NCI-H748 treated with DMSO at 0.1 percent for 48 hours (cell line): ENCODE results near the gene DMRTC2.
"Not testable (repeated sequence)": the region's sequence is repeated elsewhere in the genome, so short reads cannot be mapped to it uniquely, and the experiment has no call there.

ENCODE experiments used
- DNase-seq: peaks from one replicate; lab custom pipeline; 2025; lab: John Stamatoyannopoulos, UW

DMRTC2 gene

DNA sequence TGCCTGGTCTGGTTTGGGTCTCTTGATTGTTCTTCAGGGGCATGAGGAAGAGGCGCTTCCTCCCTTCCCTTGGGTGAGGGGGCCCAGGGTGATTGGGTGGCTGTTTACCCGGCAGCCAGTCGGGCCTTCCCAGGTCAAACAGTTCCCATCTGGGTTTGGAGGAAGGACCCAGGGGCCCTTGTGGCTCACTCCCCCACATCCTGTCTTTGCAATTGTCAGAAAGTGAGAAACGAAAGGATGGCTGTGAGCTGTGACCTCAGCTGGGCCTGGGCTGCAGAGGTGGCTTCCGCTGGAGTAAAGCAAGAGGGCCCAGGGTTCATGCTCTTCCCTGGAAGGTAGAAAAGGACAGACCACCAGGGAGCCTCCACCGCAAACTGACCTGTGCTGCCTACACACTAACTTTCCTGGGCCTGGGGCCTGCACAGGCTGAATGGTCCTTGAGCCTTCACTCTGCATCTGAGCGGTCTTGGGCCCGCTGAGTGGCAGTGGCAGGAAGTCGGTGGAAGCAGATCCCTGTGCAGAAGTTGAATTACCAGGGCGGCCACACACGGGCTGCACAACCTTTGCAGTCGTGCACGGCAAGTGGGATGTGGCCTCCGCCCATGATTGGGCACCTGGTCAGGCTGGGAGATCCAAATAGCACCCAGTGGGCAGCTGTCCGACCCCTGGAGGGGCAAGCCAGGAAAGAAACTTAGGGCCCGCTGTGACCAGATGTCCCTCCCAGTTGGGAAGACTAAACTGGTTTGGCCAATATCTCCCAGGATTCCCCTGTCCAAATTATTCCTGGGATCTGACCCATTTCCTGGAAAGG lies 26.9 kb downstream of the DMRTC2 start:
- no peak for DNase-seq

DNA sequence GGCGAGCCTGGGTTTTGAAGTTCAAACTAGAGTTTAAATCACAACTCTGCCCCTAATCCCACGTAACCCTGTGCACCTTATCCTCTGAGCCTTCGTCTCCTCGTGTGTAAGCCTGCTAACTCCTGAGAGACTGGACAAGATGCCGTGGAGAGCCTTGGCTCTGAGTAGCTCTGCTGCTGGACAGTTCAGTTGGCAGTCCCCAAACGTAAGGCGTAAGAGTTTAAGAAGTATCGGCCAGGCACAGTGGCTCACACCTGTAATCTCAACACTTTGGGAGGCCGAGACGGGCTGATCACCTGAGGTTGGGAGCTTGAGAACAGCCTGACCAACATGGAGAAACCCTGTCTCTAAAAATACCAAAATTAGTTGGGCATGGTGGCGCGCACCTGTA lies 27.5 kb downstream of the DMRTC2 start:
- no peak for DNase-seq

DNA sequence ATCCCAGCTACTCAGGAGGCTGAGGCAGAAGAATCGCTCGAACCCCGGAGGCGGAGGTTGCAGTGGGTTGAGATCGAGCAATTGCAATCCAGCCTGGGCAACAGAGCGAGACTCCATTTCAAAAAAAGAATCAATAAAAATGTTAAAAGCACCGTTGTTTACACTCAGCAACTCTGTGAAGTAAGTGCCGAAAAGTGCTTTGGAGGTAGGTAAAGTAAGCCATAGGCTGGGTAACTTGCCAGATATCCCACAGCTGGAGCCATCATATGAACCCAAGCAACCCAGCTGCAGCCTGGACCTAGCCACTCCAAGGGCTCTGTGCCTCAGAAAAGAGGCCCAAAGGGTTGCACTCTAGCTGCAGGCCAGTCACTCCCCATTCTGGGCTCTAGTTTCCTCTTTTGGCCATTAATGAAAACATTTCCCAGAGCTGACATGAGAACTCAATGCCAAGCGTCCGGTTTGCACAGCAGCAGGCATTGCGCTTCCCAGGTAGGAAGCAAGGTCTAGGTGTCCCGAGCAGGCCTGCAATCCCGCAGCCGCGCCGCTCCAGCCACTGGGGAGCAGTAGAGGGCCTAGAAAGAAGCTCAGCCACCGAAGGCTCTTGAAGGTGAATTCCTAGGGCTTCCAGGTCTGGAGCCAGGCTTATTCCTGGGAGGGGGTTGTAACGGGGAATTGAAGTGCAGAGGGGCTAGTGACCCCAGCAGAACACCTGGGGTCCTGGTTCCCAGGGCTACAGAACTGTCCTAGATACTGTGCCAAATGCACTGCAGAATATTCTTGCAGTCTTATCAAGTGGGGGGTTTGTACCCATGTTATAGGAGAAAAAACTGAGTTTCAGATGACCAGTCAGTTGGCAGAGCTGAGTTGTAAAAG lies 28.2 kb downstream of the DMRTC2 start:
- DNase-seq, result peak; percentile 71

DNA sequence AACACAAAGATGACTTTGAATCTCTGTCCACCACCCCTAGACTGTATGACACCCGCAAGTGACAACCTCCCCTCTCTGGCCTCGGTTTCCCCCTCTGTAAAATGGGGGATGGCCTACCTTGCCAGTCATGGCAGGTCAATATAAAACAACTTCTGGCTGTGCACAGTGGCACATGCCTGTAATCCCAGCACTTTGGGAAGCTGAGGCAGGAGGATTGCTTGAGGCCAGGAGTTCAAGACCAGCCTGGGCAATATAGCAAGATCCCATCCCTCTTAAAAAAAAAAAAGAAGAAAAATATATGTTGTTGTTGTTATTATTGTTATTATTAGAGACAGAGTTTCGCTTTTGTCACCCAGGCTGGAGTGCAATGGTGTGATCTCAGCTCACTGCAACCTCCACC lies 31.1 kb downstream of the DMRTC2 start:
- DNase-seq, result not testable (repeated sequence)

DNA sequence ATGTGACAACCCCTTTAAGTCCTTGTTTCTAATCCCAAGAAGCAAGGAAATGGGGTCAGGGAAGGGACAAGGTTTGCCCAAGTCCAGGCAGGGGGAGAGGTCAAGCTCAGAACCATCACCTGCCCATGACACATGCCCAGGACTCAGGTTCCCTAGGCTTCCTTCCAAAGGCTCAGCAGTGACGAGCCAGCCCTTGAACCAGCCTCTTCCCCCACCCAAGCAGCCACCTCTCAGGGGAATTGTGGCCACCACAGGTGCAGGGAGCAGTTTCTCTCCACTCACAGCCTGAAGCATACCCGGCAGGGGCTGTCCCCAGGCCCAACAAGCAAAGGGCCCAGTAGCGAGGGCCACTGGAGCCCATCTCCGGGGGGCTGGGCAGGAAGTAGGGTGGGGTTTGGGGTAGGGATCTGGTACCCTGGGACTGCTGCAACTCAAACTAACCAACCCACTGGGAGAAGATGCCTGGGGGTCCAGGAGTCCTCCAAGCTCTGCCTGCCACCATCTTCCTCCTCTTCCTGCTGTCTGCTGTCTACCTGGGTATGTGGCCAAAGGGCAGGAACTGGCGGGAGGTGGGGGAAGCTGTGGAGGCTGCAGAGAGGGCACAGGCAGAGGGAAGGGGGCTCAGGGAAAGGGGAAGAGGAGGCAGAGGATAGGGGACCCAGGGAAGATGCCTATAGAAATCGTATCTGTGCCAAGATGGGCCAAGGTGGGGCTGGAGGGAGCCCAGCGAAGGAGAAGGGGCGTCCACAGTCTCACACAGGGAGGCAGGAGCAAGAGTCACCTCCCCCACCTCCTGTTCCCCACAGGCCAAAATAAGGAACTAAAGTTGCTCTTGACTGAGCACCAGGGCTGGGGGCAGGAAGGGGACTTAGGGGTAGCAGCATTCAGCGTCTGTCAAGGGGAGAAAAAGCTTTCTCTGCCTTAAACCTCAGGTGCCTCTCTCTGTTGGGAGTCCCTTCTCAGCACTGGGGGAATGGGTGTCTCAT lies 32.3 kb downstream of the DMRTC2 start, which contains the start of gene CD79A:
TSS of gene CD79A (plus strand) at position 433 of the 986 bp plus-strand sequence. CDS start at position 459, 26 bp downstream.
- no peak for DNase-seq

DNA sequence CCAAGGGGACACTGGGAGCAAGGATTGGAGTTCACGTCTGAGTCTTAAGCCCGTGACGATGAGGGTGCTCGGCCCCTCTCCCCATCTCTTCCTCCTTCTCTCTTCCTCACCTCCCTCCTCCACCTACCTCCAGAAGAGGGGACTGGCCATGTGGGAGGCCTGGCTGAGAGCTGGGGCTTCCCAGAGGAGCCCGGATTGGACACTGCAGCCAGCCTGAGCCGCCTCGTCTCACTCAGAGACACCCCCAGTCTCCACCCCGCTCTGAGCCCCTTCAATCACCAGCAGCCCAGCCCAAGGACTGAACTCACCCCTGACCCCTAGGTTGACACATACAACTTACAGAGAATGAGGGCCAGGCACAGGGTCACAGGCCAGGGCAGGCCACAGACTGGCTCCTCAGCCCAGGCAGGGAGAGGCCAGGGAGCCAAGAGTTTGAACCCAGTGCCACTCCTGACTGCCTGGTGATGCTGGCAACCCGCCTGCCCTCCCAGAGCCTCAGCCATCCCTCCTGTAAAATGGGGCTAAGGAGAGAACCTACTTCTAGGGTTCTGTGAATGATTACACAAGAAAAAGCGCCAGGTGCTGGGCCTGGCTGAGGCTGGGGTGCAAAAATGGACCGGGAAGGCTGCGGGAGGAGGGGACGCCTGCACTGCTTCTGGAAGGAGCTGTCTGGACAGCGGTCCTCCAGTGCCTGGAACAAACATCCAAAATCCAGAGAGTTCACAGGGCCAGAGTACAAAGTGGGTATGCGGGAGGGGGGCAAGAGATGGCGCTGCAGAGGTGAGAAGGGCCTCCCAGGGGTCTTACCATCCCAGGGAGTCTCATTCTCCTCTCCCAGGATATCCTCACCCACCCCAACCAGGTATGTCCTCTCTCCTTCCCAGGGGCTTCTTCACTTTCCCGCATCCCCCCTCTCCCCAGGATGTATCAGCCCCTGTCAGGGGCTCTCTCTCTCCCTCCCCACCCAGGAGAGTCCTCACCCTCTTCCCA lies 33.4 kb downstream of the DMRTC2 start:
- no peak for DNase-seq

DNA sequence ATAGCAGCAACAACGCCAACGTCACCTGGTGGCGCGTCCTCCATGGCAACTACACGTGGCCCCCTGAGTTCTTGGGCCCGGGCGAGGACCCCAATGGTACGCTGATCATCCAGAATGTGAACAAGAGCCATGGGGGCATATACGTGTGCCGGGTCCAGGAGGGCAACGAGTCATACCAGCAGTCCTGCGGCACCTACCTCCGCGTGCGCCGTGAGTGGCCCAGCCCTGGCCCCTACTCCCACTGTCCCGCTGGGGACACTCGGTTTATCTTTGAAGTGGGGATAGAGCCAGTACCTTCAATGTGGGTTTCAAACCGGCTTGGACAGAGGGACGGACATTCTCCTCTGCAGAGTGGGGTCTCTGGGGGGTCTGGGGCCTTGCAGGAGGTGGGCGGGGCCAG lies 34.2 kb downstream of the DMRTC2 start:
- no peak for DNase-seq

DNA sequence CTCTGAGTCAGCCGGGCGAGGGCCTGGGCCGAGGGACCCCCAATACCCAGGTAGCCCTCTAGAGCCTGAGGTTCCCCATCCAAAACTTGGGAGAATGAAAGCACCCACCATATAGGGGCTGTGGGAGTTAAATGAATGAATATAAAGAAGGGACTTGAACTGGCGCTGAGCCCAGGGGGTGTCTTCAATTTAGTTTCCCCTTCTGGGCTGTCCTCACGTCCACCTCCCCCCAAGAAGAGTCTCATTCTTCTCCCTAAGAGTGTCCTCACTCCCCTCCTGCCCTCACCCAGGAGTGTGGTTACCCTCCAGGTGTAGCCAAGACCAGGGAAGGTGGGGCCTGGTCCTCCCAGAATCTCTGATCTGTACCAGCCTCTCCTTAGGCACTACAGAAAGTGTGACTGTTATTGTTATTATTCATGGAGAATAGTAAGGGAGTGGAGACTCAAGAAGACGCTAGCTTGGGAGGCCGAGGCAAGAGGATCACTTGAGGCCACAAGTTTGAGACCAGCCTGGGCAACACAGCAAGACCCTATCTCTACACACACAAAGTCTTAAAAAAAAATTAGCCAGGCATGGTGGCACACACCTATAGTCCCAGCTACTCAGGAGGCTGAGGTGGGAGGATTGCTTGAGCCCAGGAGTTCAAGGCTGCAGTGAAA lies 35.0 kb downstream of the DMRTC2 start:
- DNase-seq, result no peak

DNA sequence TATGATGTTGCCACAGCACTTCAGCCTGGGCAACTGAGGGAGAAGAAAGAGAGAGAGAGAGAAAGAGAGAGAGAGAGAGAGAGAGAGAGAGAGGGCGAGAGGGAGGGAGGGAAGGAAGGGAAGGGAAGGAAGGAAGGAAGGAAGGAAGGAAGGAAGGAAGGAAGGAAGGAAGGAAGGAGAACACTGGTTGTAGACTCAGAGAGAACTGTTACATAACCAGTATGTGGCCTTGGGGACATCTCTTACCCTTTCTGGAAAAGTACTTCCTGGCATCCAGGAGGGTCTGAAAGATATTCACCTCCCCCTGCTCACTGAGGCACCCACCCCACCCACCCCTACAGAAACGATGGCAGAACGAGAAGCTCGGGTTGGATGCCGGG lies 35.5 kb downstream of the DMRTC2 start:
- no peak for DNase-seq

DNA sequence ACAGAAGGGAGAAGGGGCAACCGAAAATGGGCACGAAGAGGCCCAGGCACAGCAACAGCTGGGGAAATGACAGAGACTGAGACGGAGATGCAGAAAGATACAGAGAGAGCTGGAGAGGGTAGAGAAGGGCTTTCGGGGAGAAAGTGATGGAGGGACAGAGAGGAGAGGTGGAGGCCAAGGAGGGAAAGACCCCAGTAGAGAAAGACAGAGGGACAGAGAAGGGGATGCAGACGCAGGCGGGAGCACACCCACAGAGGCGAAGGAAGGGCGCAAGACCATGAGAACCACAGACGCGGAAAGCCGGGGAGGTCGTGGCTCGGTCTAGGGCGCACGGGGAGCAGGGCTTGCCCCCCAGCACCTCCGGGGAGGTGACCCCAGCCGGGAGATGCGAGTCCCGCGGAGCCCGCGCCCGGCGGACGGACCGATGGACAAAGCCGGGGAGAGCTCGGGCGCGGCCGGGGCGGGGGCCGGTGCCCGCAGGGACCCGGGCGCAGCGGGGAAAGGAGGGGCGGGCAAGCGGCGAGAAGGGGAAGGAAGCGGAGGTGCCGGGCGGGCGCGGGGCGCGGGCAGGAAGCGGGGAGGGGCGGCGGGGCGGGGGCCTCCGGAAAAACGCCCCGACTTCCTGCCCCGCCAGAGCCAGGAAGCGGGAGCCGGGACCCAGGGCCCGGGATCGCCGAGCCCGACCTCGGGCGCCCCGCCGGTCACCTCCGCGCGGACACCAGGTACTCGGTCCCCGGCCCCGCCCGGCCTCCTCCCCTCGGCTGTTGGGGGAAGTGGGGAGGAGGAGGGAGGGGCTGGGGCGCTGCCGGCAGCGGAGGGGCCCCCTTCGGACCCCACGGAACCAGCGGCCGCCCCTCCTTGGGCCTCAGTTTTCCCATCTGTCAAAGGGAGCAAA lies 38.0 kb downstream of the DMRTC2 start, which contains the start of gene ARHGEF1:
TSS of gene ARHGEF1 (plus strand) at position 617 of the 895 bp plus-strand sequence. CDS start 4,899 bp downstream, outside the sequence.
- peak; percentile 34 for DNase-seq

DNA sequence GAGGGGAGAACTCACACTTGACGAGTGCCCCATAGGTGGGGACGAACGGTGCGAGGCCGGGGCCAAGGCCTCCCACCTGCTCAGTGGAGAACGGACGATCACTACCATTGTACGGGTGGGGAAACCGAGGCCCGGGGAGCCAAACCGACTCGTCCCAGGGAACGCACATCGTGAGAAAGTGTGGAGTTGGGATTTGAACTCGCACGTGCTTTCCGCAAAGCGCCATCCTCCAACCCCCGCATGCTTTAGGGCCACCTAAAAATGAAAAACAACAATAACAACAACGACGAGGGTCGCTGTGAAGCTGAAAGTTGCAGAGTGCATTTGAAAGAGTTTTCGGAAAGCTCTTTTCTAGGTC lies 38.6 kb downstream of the DMRTC2 start:
- DNase-seq, result no peak

DNA sequence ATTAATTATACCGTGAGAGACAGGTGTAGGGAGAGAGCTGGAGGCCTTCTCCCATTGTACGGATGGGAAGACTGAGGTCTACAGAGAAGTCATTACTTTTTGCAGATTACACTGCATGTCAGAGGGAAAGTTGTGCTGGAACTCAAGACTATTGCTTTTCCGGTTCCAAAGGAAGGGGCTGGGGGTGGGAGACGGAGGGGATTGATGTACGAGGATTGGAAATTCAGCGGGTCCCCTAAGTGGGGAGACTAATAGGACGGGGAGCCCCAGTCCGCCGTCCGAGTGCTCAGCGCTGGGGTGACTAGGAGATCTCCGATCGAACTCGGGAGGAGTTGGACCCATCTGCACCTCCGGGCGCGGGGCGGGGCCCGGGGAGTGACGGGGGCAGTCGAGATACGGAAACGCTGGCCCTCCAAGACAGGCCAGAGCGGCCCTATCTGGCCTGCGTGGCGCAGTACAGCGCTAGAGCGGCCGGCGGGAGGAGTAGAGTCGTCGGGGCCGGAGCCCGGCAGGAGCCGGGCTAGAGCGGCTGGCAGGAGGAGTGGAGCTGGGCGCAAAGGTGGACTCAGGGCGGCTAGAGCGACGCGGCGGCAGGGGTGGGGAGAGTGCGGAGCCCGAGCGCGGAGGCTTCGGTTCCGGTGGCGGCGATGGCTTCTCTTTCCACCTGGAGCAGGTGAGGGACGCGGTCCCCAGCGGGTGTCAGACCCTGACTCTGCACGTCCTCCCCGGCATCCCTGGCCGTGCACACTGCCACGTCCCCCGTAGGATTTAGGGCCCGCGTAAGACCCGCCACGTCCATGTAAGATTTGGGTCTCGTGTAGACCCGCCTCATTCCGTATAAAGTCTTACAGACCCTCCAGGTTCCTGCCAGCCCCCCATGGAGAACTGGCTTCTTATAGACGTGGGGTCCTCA lies 39.2 kb downstream of the DMRTC2 start:
- peak; percentile 97 for DNase-seq

DNA sequence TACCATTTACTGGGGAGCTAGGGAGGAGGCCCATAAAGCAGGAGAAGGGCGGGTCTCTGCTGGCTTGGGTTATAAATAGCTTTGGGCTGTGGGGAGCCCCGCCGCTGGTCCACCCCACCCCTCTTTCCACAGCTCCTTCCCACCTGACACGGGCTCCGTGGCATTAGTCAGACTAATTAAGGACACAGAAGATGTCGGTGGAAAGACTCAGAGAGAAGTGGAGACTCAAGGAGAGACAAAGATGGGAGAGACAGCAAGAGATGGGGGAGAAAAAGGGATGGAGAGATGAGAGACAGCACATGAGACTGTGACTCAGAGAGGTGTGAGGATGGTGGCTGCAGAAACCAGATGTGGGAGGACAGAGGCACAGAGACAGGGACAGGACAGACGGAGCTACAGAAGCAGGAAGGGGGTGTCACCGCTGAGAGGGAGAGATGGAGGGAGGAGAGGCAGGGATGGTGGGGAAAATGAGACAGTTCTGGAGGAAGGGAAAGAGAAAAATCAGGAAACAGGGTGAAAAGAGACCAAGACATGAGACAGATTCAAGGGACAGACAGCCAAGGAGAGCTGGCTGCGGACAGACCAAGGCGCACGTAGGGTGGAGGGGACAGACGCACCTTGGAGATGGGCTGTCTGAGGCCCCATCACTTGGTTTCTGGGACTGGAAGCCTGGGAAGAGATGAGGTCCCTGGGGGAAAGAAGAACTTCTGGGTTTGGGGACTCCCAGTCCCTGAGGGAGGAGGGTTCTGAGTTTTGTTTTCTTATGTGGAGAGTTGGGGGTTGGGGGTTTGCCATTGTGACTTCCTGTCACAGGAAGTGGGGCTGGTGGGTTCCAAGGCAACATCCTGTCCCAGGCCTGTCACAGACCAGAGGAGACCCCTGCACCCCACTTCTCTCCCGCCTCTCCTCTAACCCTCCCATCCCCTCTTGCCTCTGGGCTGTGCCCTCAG lies 42.2 kb downstream of the DMRTC2 start:
- DNase-seq, result no peak

DNA sequence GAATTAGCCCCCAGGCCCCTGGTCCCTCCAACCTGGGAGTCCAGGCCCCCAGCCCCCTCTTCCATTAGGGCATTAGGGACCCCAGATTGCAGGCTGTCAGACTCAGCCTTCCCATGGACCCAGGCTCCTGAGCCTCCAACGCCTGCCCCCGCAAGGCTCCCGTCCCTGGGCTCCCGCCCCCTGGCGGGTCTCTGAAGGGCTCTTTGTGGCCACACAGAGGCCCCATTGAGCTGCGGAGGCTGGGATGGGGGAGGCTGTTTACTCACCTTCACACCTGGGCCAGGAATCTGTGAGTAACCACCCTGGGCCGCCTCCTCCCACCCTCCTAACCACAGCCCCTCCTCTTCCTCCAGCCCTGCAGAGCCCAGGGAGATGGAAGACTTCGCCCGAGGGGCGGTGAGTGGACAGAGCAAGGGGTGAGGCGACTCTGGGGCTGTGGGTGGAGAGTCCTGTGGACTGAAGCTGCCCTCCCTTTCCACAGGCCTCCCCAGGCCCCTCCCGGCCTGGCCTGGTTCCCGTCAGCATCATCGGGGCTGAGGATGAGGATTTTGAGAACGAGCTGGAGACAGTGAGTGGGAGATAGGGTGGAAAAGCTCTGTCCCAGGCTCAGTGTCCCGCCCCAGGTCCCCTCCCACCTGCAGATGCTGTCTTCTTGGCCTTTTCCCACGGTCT lies 43.0 kb downstream of the DMRTC2 start:
- no peak for DNase-seq

DNA sequence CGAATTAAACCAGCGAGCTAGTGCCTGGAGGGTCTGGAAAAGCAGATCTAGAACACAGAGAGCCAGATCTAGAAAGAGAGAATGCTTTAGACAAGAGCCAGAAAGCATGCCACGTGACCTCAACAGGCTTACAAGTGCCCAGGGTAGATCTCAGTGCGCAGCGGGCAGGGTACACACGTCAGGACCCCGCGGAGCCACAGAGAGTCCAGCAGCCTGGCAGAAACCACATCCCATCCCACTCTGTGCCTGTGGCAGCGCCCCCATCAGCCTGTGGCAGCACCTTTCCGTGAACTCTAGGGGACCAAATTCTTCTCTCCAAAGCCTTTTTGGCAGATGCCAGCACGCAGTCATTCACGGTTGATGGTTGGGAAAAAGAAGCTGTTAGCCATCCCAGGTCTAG lies 44.1 kb downstream of the DMRTC2 start:
- no peak for DNase-seq

DNA sequence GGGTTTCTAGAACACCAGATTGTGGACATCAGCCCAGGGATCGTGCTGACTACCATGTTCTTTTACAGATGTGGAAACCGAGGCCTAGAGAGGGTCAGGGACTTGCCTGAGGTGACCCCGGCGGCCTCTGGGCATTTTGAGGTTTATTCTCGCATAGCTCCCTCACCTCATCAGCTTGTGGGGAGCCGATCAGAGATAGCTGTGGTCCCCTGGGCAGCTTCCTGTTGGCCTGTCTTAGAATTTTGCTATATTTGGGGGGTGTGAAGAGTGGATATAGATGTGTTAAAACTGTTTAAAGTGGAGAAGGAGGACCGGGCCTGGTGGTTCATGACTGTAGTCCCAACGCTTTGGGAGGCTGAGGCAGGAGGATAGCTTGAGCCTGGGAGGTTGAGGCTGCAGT lies 45.1 kb downstream of the DMRTC2 start:
- DNase-seq, result no peak
